PC-9 (cell line): ENCODE results near the gene SH3RF3. TPM values are rescaled to one million over a fixed set of nuclear protein-coding genes. Genes with fewer than 3 reads are reported as not detected.

Experiments
- BruUV-seq: library from RNA; stranded (reverse); fragments of 400-500 nt; replicated peaks from 2 replicates; lab custom pipeline; 2021; lab: Mats Ljungman, UMichigan
- CTCF ChIA-PET: fragments of 300-600 bp; sonication (Branson Sonifier 250); formaldehyde crosslinking; loops from one replicate; lab custom pipeline; 2022; ENCODE audit warnings: antibody characterized with exemption; lab: Charles Lee
- POLR2A ChIA-PET: fragments of 300-600 bp; sonication (Branson Sonifier 250); formaldehyde crosslinking; loops from one replicate; lab custom pipeline; 2022; ENCODE audit warnings: antibody characterized with exemption; ENCODE audit not compliant: unreplicated experiment; lab: Charles Lee
- DNase-seq, 2 experiments: peaks; one replicate each; pipeline versions ENCODE4 v3.0.0 to v3.0.0-alpha.2; 2015 to 2022; ENCODE audit warnings: mixed read lengths in 1 of 2
- H2AFZ ChIP-seq: fragments of 200-600 bp; sonication (generic); 2 replicates; pipeline ENCODE4 v1.8.1; 2017; ENCODE audit warnings: antibody characterized with exemption
- H3F3A ChIP-seq: fragments of 200-600 bp; sonication (generic); 2 replicates; pipeline ENCODE4 v1.8.1; 2017; ENCODE audit warnings: antibody characterized with exemption, mild to moderate bottlenecking, low read depth; ENCODE audit not compliant: insufficient read depth
- H3K27ac ChIP-seq: fragments of 200-600 bp; sonication (generic); 2 replicates; pipeline ENCODE4 v1.6.1; 2016; ENCODE audit warnings: mixed run types
- H3K27me3 ChIP-seq: fragments of 200-600 bp; sonication (generic); 2 replicates; pipeline ENCODE4 v1.6.1; 2016; ENCODE audit warnings: low read depth, mixed run types; ENCODE audit not compliant: insufficient read depth
- H3K36me3 ChIP-seq: fragments of 200-600 bp; sonication (generic); 2 replicates; pipeline ENCODE4 v1.6.1; 2016; ENCODE audit warnings: low read depth, mixed run types
- H3K4me1 ChIP-seq: fragments of 200-600 bp; sonication (generic); replicated peaks from 2 replicates; pipeline ENCODE4 v1.6.1; 2016; ENCODE audit warnings: mixed run types; ENCODE audit not compliant: insufficient read depth
- H3K4me2 ChIP-seq: fragments of 200-600 bp; sonication (generic); 2 replicates; pipeline ENCODE4 v1.6.1; 2017; ENCODE audit warnings: mixed run types
- H3K4me3 ChIP-seq: fragments of 200-600 bp; sonication (generic); 2 replicates; pipeline ENCODE4 v1.6.1; 2016; ENCODE audit warnings: mixed run types
- H3K79me2 ChIP-seq: fragments of 200-600 bp; sonication (generic); 2 replicates; pipeline ENCODE4 v1.6.1; 2017; ENCODE audit warnings: low read depth, mixed run types
- H3K9me2 ChIP-seq: fragments of 200-600 bp; sonication (generic); 2 replicates; pipeline ENCODE4 v1.8.1; 2017; ENCODE audit warnings: mild to moderate bottlenecking; ENCODE audit not compliant: insufficient read depth
- H3K9me3 ChIP-seq: fragments of 200-600 bp; sonication (generic); 2 replicates; pipeline ENCODE4 v1.8.1; 2016; ENCODE audit warnings: low read depth; ENCODE audit not compliant: insufficient read depth
- H4K20me1 ChIP-seq: fragments of 200-600 bp; sonication (generic); 2 replicates; pipeline ENCODE4 v1.8.1; 2017; ENCODE audit not compliant: insufficient read depth
- CTCF ChIP-seq: fragments of 200-600 bp; sonication (generic); conservative IDR thresholded peaks from 2 replicates; pipeline ENCODE4 v1.6.1; 2017; ENCODE audit warnings: mixed run types, antibody characterized with exemption, mild to moderate bottlenecking, moderate library complexity
- EZH2 ChIP-seq: fragments of 200-600 bp; sonication (generic); IDR thresholded peaks from 2 replicates; pipeline ENCODE4 v1.8.0; 2017; ENCODE audit warnings: antibody characterized with exemption, low read depth
- intact Hi-C: fragments of 100-400 bp; cut with micrococcal nuclease; formaldehyde crosslinking; loops from one replicate; pipeline ENCODE4 v1.10.0; 2022; ENCODE audit not compliant: unreplicated experiment
- total RNA-seq: library from RNA; stranded (reverse); gene quantifications from 2 replicates; pipeline ENCODE4 v1.2.3, GENCODE V29; 2021

SH3RF3 gene
- total RNA-seq, 1 experiment from 2014 or later = 6.1 TPM

- Histone ChIP-seq H3K27me3 (no peaks in the 10 kb centered on the region), H3K27ac (no peak overlapping the region), H3K9me3 (no peaks in the 10 kb centered on the region), H3K79me2 (peaks cover 14% of the 10 kb centered on the region; the same call in 1 of the 2 replicates), H4K20me1 (peaks cover 11% of the 10 kb centered on the region; the same call in 1 of the 2 replicates), H3K4me2 (no peak overlapping the region), H3K9me2 (no peaks in the 10 kb centered on the region), H3F3A (0 out of 2 replicates have a peak, but pooled peaks cover 3% of the 10 kb centered on the region), H3K4me3 (no peak overlapping the region), H2AFZ (no peak overlapping the region), H3K4me1 (no peaks in the 10 kb centered on the region), H3K36me3 (no peaks in the 10 kb centered on the region)
- no TSS peak for BruUV-seq
- TF ChIP-seq CTCF (no peak), EZH2 (no peak)
- intact Hi-C loops = no loop called here
- ChIA-PET CTCF (no interaction called here), POLR2A (no interaction called here)
- no peak for DNase-seq
Measured at GRCh38 chr2:109183871-109184270, 54.9 kb downstream of the SH3RF3 start.

DNA sequence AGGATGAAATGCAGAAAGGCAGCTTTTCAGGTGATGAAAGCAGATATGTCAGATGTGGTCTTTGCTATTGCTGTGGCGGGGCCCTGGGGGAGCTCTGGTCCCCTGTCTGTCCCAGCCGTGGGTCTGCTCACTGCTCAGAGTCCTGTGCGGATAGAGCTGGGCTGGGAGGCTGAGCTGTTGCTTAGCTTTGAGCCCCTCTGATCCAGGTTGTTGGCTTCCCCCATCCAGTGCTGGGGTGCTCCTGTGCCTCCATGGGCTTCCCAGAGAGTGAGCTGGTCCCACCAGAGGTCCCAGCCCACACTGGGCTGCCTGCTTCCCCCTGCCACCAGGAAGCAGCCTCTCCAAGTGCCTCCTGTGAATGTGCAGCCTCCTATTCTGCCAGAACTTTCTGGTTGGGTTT lies 55.4 kb downstream of the SH3RF3 start:
- H3K27ac ChIP-seq = no peak overlapping the region
- H4K20me1 ChIP-seq = peaks cover 11% of the 10 kb centered on the region; the same call in 1 of the 2 replicates
- no peaks in the 10 kb centered on the region for H3K27me3 ChIP-seq
- DNase-seq = no peak
- TF ChIP-seq EZH2 = no peak
- no peak for TF ChIP-seq CTCF
- no peaks in the 10 kb centered on the region for H3K4me1 ChIP-seq
- ChIA-PET POLR2A (no interaction called here), CTCF (no interaction called here)
- no TSS peak for BruUV-seq
- H3K9me2 ChIP-seq = no peaks in the 10 kb centered on the region
- H3K4me2 ChIP-seq = no peak overlapping the region
- H3K4me3 ChIP-seq = no peak overlapping the region
- H3K36me3 ChIP-seq = no peaks in the 10 kb centered on the region
- H3F3A ChIP-seq = 0 out of 2 replicates have a peak, but pooled peaks cover 3% of the 10 kb centered on the region
- H3K9me3 ChIP-seq = no peaks in the 10 kb centered on the region
- H3K79me2 ChIP-seq = peaks cover 14% of the 10 kb centered on the region; the same call in 1 of the 2 replicates
- intact Hi-C loops = no loop called here
- no peak overlapping the region for H2AFZ ChIP-seq

GRCh38 chr2:109185338-109185737 lies 56.3 kb downstream of the SH3RF3 start:
- no peak for DNase-seq
- Histone ChIP-seq H3K36me3 (no peaks in the 10 kb centered on the region), H3K27ac (no peak overlapping the region), H3K9me2 (no peaks in the 10 kb centered on the region), H3K79me2 (peaks cover 10% of the 10 kb centered on the region; the same call in 1 of the 2 replicates), H3K4me1 (no peaks in the 10 kb centered on the region), H3F3A (0 out of 2 replicates have a peak, but pooled peaks cover 3% of the 10 kb centered on the region), H2AFZ (no peak overlapping the region), H4K20me1 (peaks cover 11% of the 10 kb centered on the region; the same call in 1 of the 2 replicates), H3K9me3 (no peaks in the 10 kb centered on the region), H3K4me3 (no peak overlapping the region), H3K4me2 (no peak overlapping the region), H3K27me3 (no peaks in the 10 kb centered on the region)
- TF ChIP-seq EZH2 (no peak), CTCF (no peak)
- ChIA-PET CTCF (no interaction called here), POLR2A (no interaction called here)
- intact Hi-C loops = no loop called here
- no TSS peak for BruUV-seq
